GM21390 (cell line): ENCODE data around the gene KCNB1.

ENCODE experiments used
- ATAC-seq: cut with Tn5 transposase; IDR thresholded peaks from one replicate; pipeline ENCODE4 v1.9.1; 2021; ENCODE audit not compliant: unreplicated experiment

The KCNB1 gene

DNA sequence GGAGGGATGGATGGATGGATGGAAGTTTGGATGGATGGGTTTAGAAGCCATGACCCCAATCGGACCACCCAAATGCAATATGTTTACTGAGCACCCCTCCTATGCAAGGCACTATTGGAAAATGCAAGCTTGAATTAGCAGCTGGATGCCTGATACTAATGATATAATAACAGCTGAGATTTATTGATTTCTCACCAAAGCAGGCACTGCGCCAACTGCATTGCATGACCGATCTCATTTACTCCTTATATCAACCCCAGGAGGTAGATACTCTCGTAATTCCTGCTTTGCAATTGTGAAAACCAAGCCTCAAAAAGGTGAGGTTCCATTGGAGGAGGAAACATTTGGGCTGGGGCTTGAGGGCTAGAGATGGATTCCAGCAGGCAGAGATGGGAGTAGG is 89.7 kb downstream of the KCNB1 start:
- ATAC-seq: no peak

DNA sequence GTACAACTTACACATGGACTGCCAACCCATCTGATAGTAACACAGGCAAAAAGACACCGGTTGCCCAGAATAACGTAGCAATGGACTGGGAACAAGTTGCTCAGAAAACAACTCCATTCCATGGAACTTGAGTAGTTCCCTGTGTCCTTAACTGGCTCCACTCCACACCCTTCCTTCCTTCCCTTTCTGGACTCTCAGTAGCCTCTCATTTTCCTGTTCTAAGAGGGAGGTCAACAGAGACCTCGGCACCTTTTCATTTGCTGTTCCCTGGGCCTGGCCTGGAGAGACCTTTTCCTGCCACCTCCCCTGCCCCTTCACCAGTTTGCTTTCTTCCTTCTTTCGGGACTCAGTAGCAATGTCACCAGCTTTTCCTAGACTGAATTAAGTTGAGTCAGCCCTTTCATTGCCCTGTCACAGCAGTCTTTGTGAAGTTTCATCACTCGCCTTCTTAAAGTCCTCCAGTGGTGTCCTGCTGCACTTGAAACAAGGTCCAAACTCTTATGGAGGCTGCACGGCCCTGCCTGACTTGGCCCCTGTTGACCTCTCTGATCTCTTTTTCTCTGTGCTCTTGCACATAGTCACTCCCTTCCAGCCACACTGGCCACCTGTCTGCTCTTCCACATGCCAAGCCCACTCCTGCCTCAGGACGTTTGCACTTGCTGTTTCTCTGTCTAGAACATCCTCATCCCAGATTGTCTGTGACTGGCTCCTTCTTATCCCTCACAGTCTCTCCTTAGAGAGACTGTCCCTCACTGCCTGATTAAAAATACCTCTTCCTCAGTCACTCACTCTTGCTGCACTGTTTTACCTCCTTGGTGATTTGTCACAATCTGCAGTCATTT is 90.8 kb downstream of the KCNB1 start:
- ATAC-seq: no peak

DNA sequence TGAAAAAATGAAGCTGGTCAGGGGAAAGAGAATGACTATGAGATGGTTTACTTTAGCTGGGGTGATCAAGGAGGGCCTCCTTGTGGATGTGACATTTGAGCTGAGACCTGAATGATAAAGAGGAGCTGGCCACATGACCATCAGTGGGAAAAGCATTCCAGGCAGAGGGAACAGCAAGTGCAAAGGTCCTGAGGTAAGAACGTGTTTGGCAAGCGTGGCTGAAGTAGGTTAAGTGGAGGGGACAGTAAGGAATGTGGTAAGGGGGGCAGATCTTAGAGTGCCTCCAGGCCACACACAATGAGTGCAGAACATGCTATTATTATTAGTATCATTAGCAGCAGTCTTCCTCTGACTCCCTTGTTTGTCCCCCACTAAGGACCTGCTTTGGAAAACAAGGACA is 92.6 kb downstream of the KCNB1 start:
- no peak for ATAC-seq

DNA sequence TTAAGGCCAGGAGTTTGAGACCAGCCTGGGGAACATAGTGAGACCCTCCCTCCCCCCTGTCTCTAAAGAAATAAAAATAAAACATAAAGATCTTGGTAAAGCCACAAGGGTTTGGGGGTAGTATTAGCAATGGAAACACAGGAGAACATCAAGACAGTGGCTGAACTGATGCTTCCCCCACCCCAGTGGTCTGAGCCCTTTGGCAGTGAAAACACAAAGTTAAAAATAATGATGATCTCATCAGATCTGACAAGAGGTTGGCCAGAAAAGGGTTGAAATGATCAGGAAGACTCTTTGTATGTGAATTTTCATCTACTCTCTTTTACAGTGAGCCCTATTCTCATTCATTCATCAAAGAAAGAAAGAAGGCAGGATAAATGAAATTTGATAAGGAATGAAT is 93.7 kb downstream of the KCNB1 start:
- no peak for ATAC-seq

DNA sequence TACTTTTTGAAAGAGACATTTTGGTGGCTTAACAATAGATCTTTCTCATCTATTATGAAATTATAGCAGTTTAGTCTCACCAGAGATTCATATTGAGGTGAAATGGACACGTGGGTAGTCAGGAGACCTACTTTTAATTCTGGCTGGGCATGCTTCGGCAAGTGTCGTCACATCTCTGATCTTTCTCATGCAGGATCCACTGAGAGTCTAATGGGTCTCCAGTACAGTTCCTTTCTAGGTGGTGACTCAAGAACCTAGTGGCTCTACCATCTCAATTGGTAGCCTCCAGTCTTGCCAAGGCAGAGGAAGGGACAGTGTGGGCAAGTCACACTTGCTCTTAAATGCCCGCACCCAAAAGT is 94.9 kb downstream of the KCNB1 start:
- no peak for ATAC-seq

DNA sequence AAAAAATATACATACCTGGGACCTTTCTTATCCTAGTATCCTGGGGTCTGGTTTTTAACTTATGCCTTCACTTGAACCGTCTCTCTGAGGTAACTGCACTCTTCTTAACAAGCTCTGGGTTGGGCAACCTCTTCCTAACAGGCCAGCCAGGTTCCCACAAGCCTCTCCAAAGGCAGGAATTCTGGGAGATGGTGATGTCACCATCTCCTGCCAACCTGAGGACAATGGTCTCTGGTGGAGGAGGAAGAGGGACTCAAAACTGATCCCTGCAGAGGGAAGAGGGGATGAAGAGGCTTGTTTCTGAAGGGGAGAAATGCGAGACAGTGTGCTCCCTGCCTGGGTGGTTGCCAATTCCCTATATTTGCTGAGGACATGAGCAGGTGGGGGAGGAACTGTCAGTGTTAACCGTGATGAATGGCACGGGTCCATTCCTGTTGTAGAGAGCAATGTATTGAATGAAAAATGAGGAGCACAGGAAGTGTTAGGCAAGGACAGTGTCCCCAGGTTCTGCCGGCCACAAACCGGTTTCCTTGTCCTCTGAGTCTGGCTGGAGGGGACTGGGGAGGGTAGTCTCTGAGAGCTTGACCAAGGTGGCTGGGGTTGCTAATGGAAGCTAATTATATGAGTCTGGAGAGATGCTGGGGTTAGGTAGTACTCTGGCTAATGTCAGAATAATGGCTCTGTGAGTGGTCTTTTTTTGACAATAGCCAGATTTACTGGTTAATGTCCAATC is 95.5 kb downstream of the KCNB1 start:
- ATAC-seq: no peak

DNA sequence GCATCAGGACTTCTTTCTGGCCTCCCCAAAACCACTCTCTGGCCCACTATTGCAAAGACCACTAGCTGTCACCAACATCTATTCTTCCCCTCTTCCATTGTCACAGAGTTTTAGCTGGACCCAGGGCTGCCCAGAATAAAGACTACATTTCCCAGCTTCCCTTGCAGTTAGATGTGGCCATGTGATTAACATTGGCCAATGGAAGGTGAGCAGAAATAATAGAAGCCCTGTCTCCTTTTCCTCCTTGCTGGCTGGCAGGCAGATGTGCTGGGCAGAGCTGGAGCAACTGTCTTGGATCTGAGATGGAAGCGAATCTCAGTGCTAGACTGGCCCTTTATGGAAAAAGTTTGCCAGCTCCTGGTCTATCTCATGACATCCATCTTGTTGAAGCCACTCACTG is 97.0 kb downstream of the KCNB1 start:
- no peak for ATAC-seq

DNA sequence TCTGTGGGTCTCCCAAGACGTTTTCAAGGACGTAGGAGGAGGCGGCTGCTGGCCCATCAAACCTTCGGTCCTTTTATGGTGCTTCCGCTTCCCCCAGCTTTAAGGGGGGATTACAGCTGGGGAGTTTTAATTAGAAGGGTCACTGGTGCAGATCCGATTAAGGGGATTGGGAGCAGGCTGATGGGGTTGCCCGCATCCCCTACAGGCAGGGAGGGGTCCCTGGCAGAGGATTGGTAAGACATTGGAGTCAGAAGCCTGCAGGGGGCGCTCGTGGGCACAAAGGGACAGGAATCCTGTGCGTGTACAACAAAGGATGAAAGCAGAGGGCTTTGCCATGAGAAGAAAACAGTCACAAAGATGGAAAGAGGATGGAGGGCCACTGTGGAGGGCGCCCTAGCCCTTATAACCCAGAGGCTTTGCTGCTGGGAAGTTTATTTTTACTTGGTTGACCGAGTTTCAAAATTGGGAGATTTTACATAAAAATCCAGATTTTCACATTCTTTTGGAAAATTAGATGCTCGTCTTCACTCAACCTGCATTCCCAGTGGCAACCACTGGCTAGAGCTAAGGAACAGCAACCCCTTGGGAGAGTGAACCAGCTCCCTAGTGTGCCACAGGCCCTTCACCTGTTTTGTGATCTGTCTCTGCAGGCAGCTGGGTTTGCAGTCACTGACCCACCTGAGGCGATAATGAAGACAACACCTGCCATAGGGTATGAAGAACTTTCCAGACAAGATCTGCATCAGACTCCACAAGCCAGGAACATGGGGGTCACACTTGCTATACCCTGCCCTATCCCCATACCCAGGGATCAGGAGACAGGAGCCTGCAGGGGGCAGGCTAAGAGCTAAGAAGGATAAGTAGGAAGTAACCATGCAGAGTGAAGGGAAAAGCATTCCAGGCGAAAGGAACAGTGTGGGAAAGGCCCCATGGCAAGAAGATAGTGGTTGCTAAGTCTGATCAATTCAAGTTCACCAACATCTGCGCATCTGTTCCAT is 97.7 kb downstream of the KCNB1 start:
- no peak for ATAC-seq

DNA sequence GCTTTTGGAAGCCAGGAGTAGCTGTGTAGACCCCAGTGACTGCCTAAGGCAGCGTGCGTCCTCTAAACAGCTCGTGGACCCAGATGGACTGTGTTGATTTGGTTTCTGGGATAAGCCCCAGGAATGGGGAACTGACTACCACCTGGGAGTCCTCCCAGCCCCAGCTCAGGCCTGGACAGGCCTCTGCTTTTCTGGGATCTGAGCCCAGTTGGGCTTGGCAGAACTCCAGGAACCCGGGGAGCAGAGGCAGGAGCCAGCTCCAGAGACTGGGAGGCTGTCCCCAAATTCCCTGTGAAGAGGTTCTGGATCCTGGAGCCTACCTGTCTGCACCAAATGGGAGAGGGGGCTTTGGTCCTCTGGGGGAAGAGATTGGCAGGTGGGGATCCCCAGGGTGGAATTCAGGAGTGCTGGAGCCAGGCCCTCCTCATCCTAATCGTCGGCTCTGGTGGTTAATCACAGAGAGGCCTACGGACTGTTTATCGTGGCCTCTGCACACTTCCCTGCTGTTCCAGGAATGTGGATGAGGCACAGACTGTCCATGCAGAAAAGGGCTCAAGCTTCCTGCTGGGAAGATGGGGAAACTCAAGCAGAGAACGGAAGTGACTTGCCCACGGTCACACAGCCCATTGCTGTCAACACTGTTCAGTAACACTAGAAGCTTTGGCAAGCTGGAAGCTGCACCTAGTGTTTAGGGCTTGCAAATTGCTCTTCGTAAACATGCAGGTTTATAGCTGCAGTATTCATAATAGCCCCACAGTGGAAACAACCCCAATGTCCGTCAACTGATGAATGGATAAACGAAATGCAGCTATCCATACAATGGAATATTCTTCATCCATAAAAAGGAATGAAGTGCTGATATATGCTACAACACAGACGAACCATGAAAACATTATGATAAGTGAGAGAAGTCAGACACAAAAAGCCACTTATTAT is 100.6 kb downstream of the KCNB1 start:
- no peak for ATAC-seq

DNA sequence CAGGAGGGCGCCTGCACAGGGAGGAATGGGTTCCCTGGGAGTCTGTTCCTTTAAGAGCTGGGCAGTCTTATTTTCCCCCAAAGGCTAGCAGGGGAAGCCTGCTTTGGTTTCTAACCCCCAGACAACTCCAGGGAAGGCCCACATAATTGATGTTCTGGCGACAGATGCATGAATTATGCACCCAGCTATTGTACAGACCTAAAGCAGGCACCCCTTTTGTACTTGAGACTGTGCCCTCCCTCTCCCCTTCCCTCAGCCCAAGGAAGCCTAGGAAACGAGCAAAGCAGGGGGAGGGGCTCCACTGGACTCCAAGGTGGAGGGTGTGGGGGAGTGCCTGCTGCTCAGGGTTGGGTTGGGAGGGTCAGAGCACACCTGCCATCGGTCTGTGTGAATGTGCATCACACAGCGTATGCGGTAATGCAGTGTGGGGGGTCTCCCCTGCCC is 102.1 kb downstream of the KCNB1 start:
- no peak for ATAC-seq

DNA sequence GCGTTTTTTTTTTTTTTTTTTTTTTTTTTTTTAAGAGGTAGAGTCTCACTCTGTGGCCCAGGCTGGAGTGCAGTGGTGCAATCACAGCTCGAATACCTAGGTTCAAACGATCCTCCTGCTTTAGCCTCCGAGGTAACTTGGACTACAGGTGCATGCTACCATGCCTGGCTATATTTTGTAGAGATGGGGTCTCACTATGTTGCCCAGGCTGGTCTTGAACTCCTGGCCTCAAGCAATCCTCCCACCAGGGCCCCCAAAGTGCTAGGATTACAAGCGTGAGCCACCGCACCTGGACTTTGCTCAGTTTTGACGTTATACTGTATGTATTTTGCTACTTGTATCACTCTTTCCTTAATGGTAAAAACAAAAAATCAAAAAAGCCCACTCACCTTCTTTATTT is 103.1 kb downstream of the KCNB1 start:
- no peak for ATAC-seq

DNA sequence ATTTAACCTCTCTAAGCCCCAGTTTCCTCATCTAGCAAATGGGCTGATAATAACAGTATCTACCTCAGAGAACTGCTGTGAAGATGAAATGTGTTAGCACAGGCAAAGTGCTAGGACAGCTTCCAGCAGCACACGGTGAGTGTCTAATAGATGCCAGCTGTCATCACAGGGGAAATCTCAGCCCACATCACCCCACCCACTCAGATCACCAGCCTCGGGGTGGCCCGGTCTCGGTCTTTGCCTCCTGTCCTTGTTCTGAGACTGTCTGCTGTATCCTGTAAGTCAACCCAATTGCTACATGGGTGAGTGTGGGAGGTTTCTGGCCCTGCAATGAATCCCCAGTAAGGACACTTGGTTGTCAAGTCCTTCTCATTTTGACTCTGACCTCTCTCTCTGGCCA is 105.1 kb downstream of the KCNB1 start:
- ATAC-seq: no peak

DNA sequence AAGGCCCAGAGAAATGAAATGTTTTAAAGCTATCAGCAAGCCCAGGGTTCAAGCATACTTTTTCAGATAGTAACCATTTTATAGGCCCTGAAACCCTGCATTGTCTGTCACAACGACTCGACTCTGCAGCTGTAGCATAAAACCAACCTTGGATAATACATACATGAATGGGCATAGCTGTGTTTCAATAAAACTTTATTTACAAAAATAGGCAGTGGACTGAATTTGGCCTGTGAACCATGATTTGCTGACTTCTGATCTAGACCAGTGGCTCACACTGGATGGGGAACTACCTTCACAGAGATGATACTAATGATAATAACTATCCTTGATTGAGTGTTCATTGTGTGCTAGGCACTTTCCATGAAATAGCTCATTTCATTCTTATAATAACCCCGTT is 107.3 kb downstream of the KCNB1 start:
- no peak for ATAC-seq

DNA sequence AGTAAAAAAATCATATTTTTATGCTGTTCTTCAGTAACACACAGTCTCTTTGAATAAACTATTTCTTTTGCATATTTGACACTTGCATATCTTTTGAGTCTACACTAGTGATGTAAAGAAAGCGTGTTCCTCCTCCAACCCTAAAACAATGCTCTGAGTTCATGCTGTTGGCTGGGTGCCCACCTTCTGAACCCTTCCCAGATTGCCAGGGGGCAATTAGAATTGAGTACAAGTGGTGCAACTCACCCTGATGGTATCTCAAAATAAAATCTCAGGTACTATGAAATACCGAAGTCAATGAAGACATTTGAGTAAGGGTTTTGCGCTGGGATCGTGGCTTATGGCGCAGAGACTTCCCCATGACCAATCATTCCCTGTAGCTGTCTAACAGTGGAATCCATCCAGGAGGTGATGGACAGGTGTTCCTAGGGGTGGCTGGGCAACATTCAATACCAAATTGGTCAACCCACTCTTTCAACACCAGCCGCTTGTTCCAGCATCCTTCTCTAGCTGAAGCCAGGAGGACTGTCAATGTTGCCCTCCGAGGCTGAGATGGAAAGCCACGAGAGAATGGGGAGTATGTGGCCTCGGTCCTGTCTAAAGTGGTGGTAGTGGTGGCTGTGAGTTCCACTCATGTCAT is 110.3 kb downstream of the KCNB1 start:
- no peak for ATAC-seq

DNA sequence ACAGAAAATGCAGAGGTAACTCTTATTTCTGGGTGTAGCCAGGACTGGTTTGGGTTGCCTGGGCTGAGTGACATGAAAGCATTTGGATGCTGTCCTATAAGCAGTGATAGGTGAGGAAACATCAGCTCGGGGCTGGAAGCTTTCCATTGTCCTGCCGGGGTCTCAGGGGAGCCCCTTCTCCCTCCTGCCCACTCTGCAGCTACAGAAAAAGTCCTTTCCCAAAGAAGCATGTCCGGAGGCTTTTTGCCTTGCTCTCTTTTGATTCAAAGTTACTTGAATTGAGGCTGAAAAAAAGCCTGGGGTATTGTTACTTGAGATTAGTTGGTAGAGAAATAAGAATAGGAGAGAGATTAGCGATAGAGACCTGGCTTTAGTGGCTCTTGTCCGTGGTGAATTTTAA is 113.9 kb downstream of the KCNB1 start:
- no peak for ATAC-seq

DNA sequence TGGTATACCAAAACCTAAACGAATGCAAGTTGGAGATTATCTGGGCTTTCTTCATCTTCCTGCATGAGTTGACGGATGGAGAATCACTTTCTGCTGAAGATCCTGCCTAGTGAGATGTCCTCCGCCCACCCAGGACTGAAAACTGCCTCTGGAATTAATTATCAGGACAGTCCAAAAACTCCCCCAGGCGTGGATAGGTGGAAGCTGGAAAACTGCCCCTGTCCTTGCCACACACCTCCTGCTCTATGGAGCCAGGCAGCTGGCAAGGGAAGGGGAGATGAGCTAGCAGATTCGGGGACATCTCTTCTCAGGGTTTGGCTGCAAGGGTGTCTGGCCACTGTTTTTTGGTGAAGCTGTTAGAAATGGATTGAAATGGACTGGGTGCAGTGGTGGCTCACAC is 115.4 kb downstream of the KCNB1 start:
- ATAC-seq: no peak

DNA sequence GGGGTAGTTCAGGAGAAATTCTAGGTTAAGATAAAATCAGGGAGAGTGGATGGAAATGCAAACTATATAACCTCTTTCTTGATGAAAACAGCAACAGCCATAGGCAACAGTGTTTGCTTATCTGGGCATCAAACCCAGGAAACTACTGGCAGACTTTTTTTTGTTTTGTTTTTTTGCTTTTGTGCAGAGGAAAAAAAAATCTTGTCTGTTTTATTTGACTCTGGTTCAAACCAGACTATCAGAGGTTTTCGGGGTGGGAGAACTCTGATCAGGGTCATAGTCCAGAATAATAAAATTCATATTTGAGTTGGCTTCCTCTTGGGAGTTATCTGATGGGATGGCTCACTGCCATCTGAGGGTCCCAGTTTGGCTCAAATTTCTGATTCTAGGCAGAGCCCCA is 115.8 kb downstream of the KCNB1 start:
- no peak for ATAC-seq

DNA sequence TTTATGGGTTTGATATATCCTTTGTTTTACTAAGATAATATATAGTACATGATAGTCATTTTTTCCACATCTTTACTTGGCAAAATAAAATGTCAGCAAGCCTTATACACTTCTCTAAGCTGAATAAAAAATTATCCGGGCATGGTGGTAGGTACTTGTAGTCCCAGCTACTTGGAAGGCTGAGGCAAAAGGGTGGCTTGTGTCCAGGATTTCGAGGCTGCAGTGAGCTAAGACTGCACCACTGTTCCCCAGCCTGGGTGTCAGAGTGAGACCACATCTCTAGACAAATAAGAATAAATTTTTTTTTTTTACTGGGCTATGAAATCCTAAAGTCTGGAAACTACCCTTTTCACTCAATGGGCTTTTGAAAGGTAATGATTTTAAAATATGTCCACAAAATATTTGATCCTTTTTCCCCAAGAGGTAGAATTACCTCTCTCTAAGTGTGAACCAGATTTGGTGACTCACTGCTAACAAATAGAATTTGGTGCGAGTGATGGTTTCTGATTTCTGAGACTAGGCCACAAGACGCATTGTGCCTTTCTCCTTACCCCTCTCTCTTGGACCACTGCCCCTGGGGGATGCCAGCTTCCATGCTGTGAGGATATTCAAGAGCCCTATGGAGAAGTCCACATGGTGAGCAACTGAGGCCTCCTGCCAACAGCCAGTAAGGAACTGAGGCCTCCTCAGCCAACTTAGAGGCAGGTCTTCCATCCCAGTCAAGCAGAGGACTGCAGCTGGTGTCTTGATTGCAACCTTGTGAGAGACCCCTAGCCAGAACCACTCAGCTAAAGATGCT is 120.4 kb downstream of the KCNB1 start:
- no peak for ATAC-seq
